CD4-positive, alpha-beta T cell (primary cell): ENCODE measurements around the gene LYPD6. TPM values are rescaled to one million over a fixed set of nuclear protein-coding genes. Genes with fewer than 3 reads are reported as not detected.

Experiments
- ATAC-seq: fragments of 200-7000 bp; cut with Tn5 transposase; one replicate; pipeline ENCODE4 v1.10.0; 2022; ENCODE audit warnings: mild to moderate bottlenecking; ENCODE audit not compliant: poor library complexity
- CTCF ChIA-PET: fragments of 350-600 bp; sonication (Branson Sonifier 250); formaldehyde crosslinking; loops from one replicate; lab custom pipeline; 2021; ENCODE audit warnings: antibody characterized with exemption, inconsistent platforms; lab: Charles Lee
- POLR2A ChIA-PET: fragments of 350-600 bp; sonication (Branson Sonifier 250); formaldehyde crosslinking; loops from one replicate; lab custom pipeline; 2021; ENCODE audit warnings: antibody characterized with exemption, inconsistent platforms; lab: Charles Lee
- DNase-seq, 14 experiments: peaks; one replicate each; pipeline ENCODE4 v3.0.0-alpha.2; 2013 to 2020; ENCODE audit warnings: mixed read lengths in 2 of 14
- H3K27ac ChIP-seq, 2 donors: one replicate each; pipeline versions ENCODE4 v1.5.1 to v1.7.0; 2013; ENCODE audit warnings: low read length in 2 of 2, low read depth in 1 of 2, mild to moderate bottlenecking in 1 of 2
- H3K27me3 ChIP-seq, 2 experiments: 1 replicate in 1 of 2; 2 replicates in 1 of 2; pipeline versions ENCODE4 v1.6.1 to v1.7.0; 2013; ENCODE audit warnings: low read length in 2 of 2, control low read depth in 1 of 2, mild to moderate bottlenecking in 1 of 2, moderate library complexity in 1 of 2; ENCODE audit not compliant: insufficient read depth in 2 of 2, control insufficient read depth in 1 of 2
- H3K36me3 ChIP-seq: one replicate; pipeline ENCODE4 v1.6.1; 2013; ENCODE audit warnings: low read length, control low read depth; ENCODE audit not compliant: insufficient read depth
- H3K4me1 ChIP-seq: one replicate; pipeline ENCODE4 v1.6.1; 2013; ENCODE audit warnings: low read length, control low read depth; ENCODE audit not compliant: insufficient read depth
- H3K4me3 ChIP-seq: one replicate; pipeline ENCODE4 v1.5.1; 2013; ENCODE audit warnings: mild to moderate bottlenecking, low read length, moderate library complexity
- H3K9me3 ChIP-seq, 2 experiments: 1 replicate in 1 of 2; 2 replicates in 1 of 2; pipeline versions ENCODE4 v1.6.1 to v1.7.0; 2013; ENCODE audit warnings: low read length in 2 of 2, mild to moderate bottlenecking in 2 of 2, control low read depth in 1 of 2, moderate library complexity in 1 of 2; ENCODE audit not compliant: control insufficient read depth in 1 of 2, insufficient read depth in 1 of 2
- H3K27ac Mint-ChIP-seq: one replicate; pipeline ENCODE4 v1.8.0; 2020; ENCODE audit warnings: mixed read lengths
- H3K27me3 Mint-ChIP-seq: one replicate; pipeline ENCODE4 v1.8.0; 2021; ENCODE audit warnings: mixed read lengths
- H3K36me3 Mint-ChIP-seq: one replicate; pipeline ENCODE4 v1.8.0; 2021; ENCODE audit warnings: low read depth, mixed read lengths
- H3K4me1 Mint-ChIP-seq: one replicate; pipeline ENCODE4 v1.8.0; 2021; ENCODE audit warnings: low read depth, mixed read lengths
- H3K4me3 Mint-ChIP-seq: one replicate; pipeline ENCODE4 v1.8.0; 2020; ENCODE audit warnings: mild to moderate bottlenecking, mixed read lengths
- H3K9me3 Mint-ChIP-seq: one replicate; pipeline ENCODE4 v1.8.0; 2020; ENCODE audit warnings: mixed read lengths
- CTCF ChIP-seq: fragments of 200-600 bp; IDR thresholded peaks from one replicate; pipeline ENCODE4 v1.8.0; 2022; ENCODE audit warnings: antibody characterized with exemption, mild to moderate bottlenecking
- intact Hi-C, 2 experiments: fragments of 100-400 bp; cut with DNase I in 1 of 2; cut with micrococcal nuclease in 1 of 2; formaldehyde crosslinking; loops; one replicate each; pipeline versions ENCODE4 v1.15.1 to v1.9.0; 2023 to 2025; cut with DNase I, micrococcal nuclease
- total RNA-seq, 174 experiments: library from RNA in 2 of 174; stranded (reverse) in 2 of 174; gene quantifications; one replicate each; pipeline ENCODE4 v1.2.3 and lab custom pipeline; 2021 to 2026

LYPD6 gene
- total RNA-seq, 2 experiments from 2014 or later = not detected

GRCh38 chr2:149370061-149370775 lies 39.8 kb downstream of the LYPD6 start:
- no peak for DNase-seq
- POLR2A ChIA-PET = no interaction called here
- Mint-ChIP-seq H3K9me3 (no peaks in the 10 kb centered on the region), H3K27me3 (peaks cover 22% of the 10 kb centered on the region), H3K36me3 (no peaks in the 10 kb centered on the region), H3K4me1 (no peaks in the 10 kb centered on the region), H3K27ac (no peak overlapping the region), H3K4me3 (no peak overlapping the region)
- Histone ChIP-seq H3K27me3 (peaks cover 0 to 3% of the 10 kb centered on the region in 2 experiments), H3K36me3 (no peaks in the 10 kb centered on the region), H3K27ac (no peak overlapping the region), H3K4me3 (no peak overlapping the region), H3K4me1 (no peaks in the 10 kb centered on the region), H3K9me3 (no peaks in the 10 kb centered on the region)
- CTCF ChIA-PET = no interaction called here
- no peak for TF ChIP-seq CTCF
- intact Hi-C loops = no loop called here
- no peak for ATAC-seq

GRCh38 chr2:149371476-149371875 lies 41.1 kb downstream of the LYPD6 start:
- no peaks in the 10 kb centered on the region for H3K36me3 Mint-ChIP-seq
- H3K27ac Mint-ChIP-seq = no peak overlapping the region
- H3K4me1 Mint-ChIP-seq = no peaks in the 10 kb centered on the region
- Histone ChIP-seq H3K27me3 (peaks cover 0 to 3% of the 10 kb centered on the region in 2 experiments), H3K9me3 (no peaks in the 10 kb centered on the region), H3K4me3 (no peak overlapping the region), H3K27ac (no peak overlapping the region), H3K4me1 (no peaks in the 10 kb centered on the region), H3K36me3 (no peaks in the 10 kb centered on the region)
- ATAC-seq (no peak), DNase-seq (no peak)
- ChIA-PET POLR2A (no interaction called here), CTCF (no interaction called here)
- no peak for TF ChIP-seq CTCF
- intact Hi-C loops = no loop called here
- no peak overlapping the region for H3K4me3 Mint-ChIP-seq
- H3K27me3 Mint-ChIP-seq = peaks cover 18% of the 10 kb centered on the region
- H3K9me3 Mint-ChIP-seq = no peaks in the 10 kb centered on the region

- ATAC-seq (no peak), DNase-seq (no peak)
- Histone ChIP-seq H3K4me1 (no peaks in the 10 kb centered on the region), H3K27me3 (peaks cover 0 to 3% of the 10 kb centered on the region in 2 experiments), H3K36me3 (no peaks in the 10 kb centered on the region), H3K27ac (no peak overlapping the region), H3K9me3 (no peaks in the 10 kb centered on the region), H3K4me3 (no peak overlapping the region)
- H3K27ac Mint-ChIP-seq = no peak overlapping the region
- H3K4me3 Mint-ChIP-seq = no peak overlapping the region
- intact Hi-C loops = no loop called here
- H3K36me3 Mint-ChIP-seq = no peaks in the 10 kb centered on the region
- ChIA-PET POLR2A (no interaction called here), CTCF (no interaction called here)
- H3K27me3 Mint-ChIP-seq = peaks cover 5% of the 10 kb centered on the region
- H3K9me3 Mint-ChIP-seq = no peaks in the 10 kb centered on the region
- no peaks in the 10 kb centered on the region for H3K4me1 Mint-ChIP-seq
- TF ChIP-seq CTCF = no peak
Observed at GRCh38 chr2:149375801-149376361, 45.5 kb downstream of the LYPD6 start.
